Measurements from ENCODE around the gene HEY2. TPM values are rescaled to one million over a fixed set of nuclear protein-coding genes. Genes with fewer than 3 reads are reported as not detected.
"Not testable (repeated sequence)": the region's sequence is repeated elsewhere in the genome, so short reads cannot be mapped to it uniquely, and the experiment has no call there.

The HEY2 gene
- total and polyA plus RNA-seq, 2 donors (not counting 1 experiment from before 2014, with no cell fraction given), result not detected

GRCh38 chr6:125802943-125803377 is 53.5 kb downstream of the HEY2 start:
- no peak overlapping the region for H3K27ac ChIP-seq (ENCODE audit: insufficient read depth, low read length)
- H2AFZ ChIP-seq (ENCODE audit: low read length), result no peak overlapping the region

DNA sequence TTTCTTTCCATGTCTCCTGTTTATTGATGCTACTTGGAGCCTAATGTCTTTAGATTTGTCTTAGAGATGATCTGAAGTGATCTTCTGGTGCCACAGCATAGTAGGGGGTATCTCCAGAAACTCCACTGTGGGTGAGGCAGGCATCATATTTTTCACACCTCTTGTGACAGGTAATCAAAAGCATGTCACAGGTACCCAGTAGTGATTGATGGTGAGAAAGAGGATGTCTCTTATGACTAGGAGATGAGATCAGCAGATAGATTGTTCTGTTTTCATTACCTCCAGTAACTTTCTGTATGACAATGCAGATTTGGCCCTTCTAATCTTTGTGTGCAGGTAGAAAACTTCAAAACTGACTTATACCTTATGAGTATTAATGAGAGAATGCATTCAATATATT is 54.8 kb downstream of the HEY2 start:
- peaks cover 2% of the 10 kb centered on the region for H3K79me2 ChIP-seq (ENCODE audit: control insufficient read depth, insufficient read depth, low read length)
- H3K9ac ChIP-seq (ENCODE audit: insufficient read depth, low read length), result no peak overlapping the region
- DNase-seq (ENCODE audit: low read depth in 2 of 2), result no peak
- H4K20me1 ChIP-seq (ENCODE audit: control insufficient read depth, extremely low read depth, insufficient read depth, low read length), result no peaks in the 10 kb centered on the region
- H3K9me3 ChIP-seq (ENCODE audit: control insufficient read depth, insufficient read depth, low read depth, low read length), result no peaks in the 10 kb centered on the region
- TF ChIP-seq, protein P1, sequence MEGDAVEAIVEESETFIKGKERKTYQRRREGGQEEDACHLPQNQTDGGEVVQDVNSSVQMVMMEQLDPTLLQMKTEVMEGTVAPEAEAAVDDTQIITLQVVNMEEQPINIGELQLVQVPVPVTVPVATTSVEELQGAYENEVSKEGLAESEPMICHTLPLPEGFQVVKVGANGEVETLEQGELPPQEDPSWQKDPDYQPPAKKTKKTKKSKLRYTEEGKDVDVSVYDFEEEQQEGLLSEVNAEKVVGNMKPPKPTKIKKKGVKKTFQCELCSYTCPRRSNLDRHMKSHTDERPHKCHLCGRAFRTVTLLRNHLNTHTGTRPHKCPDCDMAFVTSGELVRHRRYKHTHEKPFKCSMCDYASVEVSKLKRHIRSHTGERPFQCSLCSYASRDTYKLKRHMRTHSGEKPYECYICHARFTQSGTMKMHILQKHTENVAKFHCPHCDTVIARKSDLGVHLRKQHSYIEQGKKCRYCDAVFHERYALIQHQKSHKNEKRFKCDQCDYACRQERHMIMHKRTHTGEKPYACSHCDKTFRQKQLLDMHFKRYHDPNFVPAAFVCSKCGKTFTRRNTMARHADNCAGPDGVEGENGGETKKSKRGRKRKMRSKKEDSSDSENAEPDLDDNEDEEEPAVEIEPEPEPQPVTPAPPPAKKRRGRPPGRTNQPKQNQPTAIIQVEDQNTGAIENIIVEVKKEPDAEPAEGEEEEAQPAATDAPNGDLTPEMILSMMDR (conservative IDR thresholded peaks at IDR 0.05 in 1 of 2, IDR thresholded peaks at IDR 0.05 in 1 of 2; ENCODE audit: low read depth in 1 of 2, low read length in 2 of 2), result no peak
- TF ChIP-seq EZH2 (IDR thresholded peaks at IDR 0.05; ENCODE audit: low read length, missing control alignments), result no peak
- no peak overlapping the region for H3K27ac ChIP-seq (ENCODE audit: insufficient read depth, low read length)
- no peak overlapping the region for H3K4me3 ChIP-seq (replicated peaks in 1 of 4; ENCODE audit: control extremely low read depth in 1 of 4, insufficient read depth in 1 of 4, low read depth in 3 of 4, low read length in 4 of 4)
- H3K4me1 ChIP-seq (ENCODE audit: control insufficient read depth, extremely low read depth, insufficient read depth, low read length), result no peaks in the 10 kb centered on the region
- no peaks in the 10 kb centered on the region for H3K36me3 ChIP-seq (ENCODE audit: control insufficient read depth, insufficient read depth, low read length)
- H3K4me2 ChIP-seq (ENCODE audit: extremely low read depth, insufficient read depth, low read length), result no peak overlapping the region
- H3K27me3 ChIP-seq (ENCODE audit: control insufficient read depth, insufficient read depth, low read length), result no peaks in the 10 kb centered on the region
- H2AFZ ChIP-seq (ENCODE audit: low read length), result no peak overlapping the region

More at GRCh38 chr6:125802943-125803377, 53.5 kb downstream of the HEY2 start:
- TF ChIP-seq, protein P1 (conservative IDR thresholded peaks at IDR 0.05 in 1 of 2, IDR thresholded peaks at IDR 0.05 in 1 of 2; ENCODE audit: low read depth in 1 of 2, low read length in 2 of 2), result no peak
- TF ChIP-seq EZH2 (IDR thresholded peaks at IDR 0.05; ENCODE audit: low read length, missing control alignments), result no peak
- Histone ChIP-seq H3K27me3 (ENCODE audit: control insufficient read depth, insufficient read depth, low read length) (no peaks in the 10 kb centered on the region), H3K4me2 (ENCODE audit: extremely low read depth, insufficient read depth, low read length) (no peak overlapping the region), H3K79me2 (ENCODE audit: control insufficient read depth, insufficient read depth, low read length) (no peaks in the 10 kb centered on the region), H3K9ac (ENCODE audit: insufficient read depth, low read length) (no peak overlapping the region), H3K36me3 (ENCODE audit: control insufficient read depth, insufficient read depth, low read length) (no peaks in the 10 kb centered on the region), H3K9me3 (ENCODE audit: control insufficient read depth, insufficient read depth, low read depth, low read length) (no peaks in the 10 kb centered on the region), H3K4me3 (replicated peaks in 1 of 4; ENCODE audit: control extremely low read depth in 1 of 4, insufficient read depth in 1 of 4, low read depth in 3 of 4, low read length in 4 of 4) (no peak overlapping the region), H3K4me1 (ENCODE audit: control insufficient read depth, extremely low read depth, insufficient read depth, low read length) (no peaks in the 10 kb centered on the region), H4K20me1 (ENCODE audit: control insufficient read depth, extremely low read depth, insufficient read depth, low read length) (no peaks in the 10 kb centered on the region)
- DNase-seq (ENCODE audit: low read depth in 2 of 2), result peak; percentile 40 to 78

DNA sequence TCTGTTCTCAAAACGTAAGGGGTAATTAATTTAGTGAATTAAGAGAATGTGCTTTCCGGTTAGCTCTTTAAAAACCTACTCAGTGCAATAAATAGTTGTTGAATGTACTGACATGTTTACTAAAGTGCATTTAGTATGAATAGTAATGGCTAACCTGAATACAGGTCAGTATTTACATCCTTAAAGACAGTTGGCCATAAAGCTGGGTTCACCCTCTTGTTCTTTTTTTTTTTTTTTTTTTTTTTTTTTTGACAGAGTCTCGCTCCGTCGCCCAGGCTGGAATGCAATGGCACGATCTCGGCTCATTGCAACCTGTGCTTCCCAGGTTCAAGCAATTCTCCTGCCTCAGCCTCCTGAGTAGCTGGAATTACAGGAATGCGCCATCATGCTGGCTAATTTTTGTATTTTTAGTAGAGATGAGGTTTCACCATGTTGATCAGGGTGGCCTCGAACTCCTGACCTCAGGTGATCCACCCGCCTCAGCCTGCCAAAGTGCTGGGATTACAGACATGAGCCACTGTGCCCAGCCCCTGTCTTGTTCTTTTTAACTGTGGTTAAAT is 55.5 kb downstream of the HEY2 start:
- not testable (repeated sequence) for H3K4me3 ChIP-seq (replicated peaks in 1 of 4; ENCODE audit: control extremely low read depth in 1 of 4, insufficient read depth in 1 of 4, low read depth in 3 of 4, low read length in 4 of 4); H3K27ac ChIP-seq (ENCODE audit: insufficient read depth, low read length); H3K4me1 ChIP-seq (ENCODE audit: control insufficient read depth, extremely low read depth, insufficient read depth, low read length); H3K9ac ChIP-seq (ENCODE audit: insufficient read depth, low read length); H2AFZ ChIP-seq (ENCODE audit: low read length); H3K36me3 ChIP-seq (ENCODE audit: control insufficient read depth, insufficient read depth, low read length); H3K79me2 ChIP-seq (ENCODE audit: control insufficient read depth, insufficient read depth, low read length); DNase-seq (ENCODE audit: low read depth in 2 of 2); H3K9me3 ChIP-seq (ENCODE audit: control insufficient read depth, insufficient read depth, low read depth, low read length); H3K4me2 ChIP-seq (ENCODE audit: extremely low read depth, insufficient read depth, low read length); H3K27me3 ChIP-seq (ENCODE audit: control insufficient read depth, insufficient read depth, low read length); H4K20me1 ChIP-seq (ENCODE audit: control insufficient read depth, extremely low read depth, insufficient read depth, low read length)
